ENCODE results near the gene LGALS7B. TPM values are rescaled to one million over a fixed set of nuclear protein-coding genes. Genes with fewer than 3 reads are reported as not detected.
A peak's percentile ranks its signal among the peaks of the same experiment; 100 is the strongest.

The LGALS7B gene
- total RNA-seq, 3 donors from 2014 or later (not counting 1 experiment from before 2014, with no cell fraction given) = not detected

GRCh38 chr19:38836159-38836982 is 47.4 kb downstream of the LGALS7B start:
- no peaks in the 10 kb centered on the region for H3K9me3 Mint-ChIP-seq
- no peak for TF ChIP-seq CTCF (IDR thresholded peaks at IDR 0.05)
- 92% methylated on average over 7 of the region's 8 CpGs for WGBS (ENCODE audit: insufficient coverage)
- intact Hi-C loops (cut with micrococcal nuclease) = no loop called here
- ATAC-seq = no peak
- H3K4me3 Mint-ChIP-seq = no peak overlapping the region
- no peaks in the 10 kb centered on the region for H3K27me3 Mint-ChIP-seq (ENCODE audit: low read depth in 2 of 2)
- DNase-seq = no peak
- Histone ChIP-seq H3K4me1 (ENCODE audit: control insufficient read depth, insufficient read depth, low read length) (peaks cover 11% of the 10 kb centered on the region), H3K36me3 (ENCODE audit: control insufficient read depth, insufficient read depth, low read length) (peaks cover 59% of the 10 kb centered on the region), H3K9me3 (ENCODE audit: control insufficient read depth, insufficient read depth, low read length) (no peaks in the 10 kb centered on the region), H3K27me3 (ENCODE audit: control insufficient read depth, insufficient read depth, low read length) (no peaks in the 10 kb centered on the region), H3K4me3 (ENCODE audit: low read length) (no peak overlapping the region), H3K27ac (ENCODE audit: low read length) (no peak overlapping the region)
- no peaks in the 10 kb centered on the region for H3K36me3 Mint-ChIP-seq
- H3K4me1 Mint-ChIP-seq = peaks cover 7 to 28% of the 10 kb centered on the region in 2 donors
- peak overlapping the region; percentile 29 to 64 for H3K27ac Mint-ChIP-seq

- H3K9me3 Mint-ChIP-seq = no peaks in the 10 kb centered on the region
- WGBS (ENCODE audit: insufficient coverage) = 93% methylated on average over 6 of the region's 6 CpGs
- Histone ChIP-seq H3K4me3 (ENCODE audit: low read length) (no peak overlapping the region), H3K27ac (ENCODE audit: low read length) (no peak overlapping the region), H3K9me3 (ENCODE audit: control insufficient read depth, insufficient read depth, low read length) (no peaks in the 10 kb centered on the region), H3K36me3 (ENCODE audit: control insufficient read depth, insufficient read depth, low read length) (peaks cover 67% of the 10 kb centered on the region), H3K4me1 (ENCODE audit: control insufficient read depth, insufficient read depth, low read length) (peaks cover 18% of the 10 kb centered on the region), H3K27me3 (ENCODE audit: control insufficient read depth, insufficient read depth, low read length) (no peaks in the 10 kb centered on the region)
- DNase-seq = peak in 1 of 2 donors; percentile 12
- peak overlapping the region; percentile 29 to 64 for H3K27ac Mint-ChIP-seq
- no peak for TF ChIP-seq CTCF (IDR thresholded peaks at IDR 0.05)
- H3K27me3 Mint-ChIP-seq (ENCODE audit: low read depth in 2 of 2) = no peaks in the 10 kb centered on the region
- H3K36me3 Mint-ChIP-seq = peaks cover 6% of the 10 kb centered on the region
- no peak for ATAC-seq
- H3K4me1 Mint-ChIP-seq = peaks cover 7 to 30% of the 10 kb centered on the region in 2 donors
- intact Hi-C loops (cut with micrococcal nuclease) = no loop called here
- H3K4me3 Mint-ChIP-seq = no peak overlapping the region
These were observed 48.1 kb downstream of the LGALS7B start for GRCh38 chr19:38836983-38837626.

- DNase-seq (no peak), ATAC-seq (no peak)
- peaks cover 19% of the 10 kb centered on the region for H3K4me1 ChIP-seq (ENCODE audit: control insufficient read depth, insufficient read depth, low read length)
- Mint-ChIP-seq H3K9me3 (no peaks in the 10 kb centered on the region), H3K4me1 (peaks cover 11 to 33% of the 10 kb centered on the region in 2 donors), H3K36me3 (peaks cover 12% of the 10 kb centered on the region), H3K27me3 (ENCODE audit: low read depth in 2 of 2) (no peaks in the 10 kb centered on the region), H3K27ac (peak overlapping the region in 1 of 2 donors; percentile 64), H3K4me3 (no peak overlapping the region)
- H3K4me3 ChIP-seq (ENCODE audit: low read length) = no peak overlapping the region
- H3K27ac ChIP-seq (ENCODE audit: low read length) = no peak overlapping the region
- H3K27me3 ChIP-seq (ENCODE audit: control insufficient read depth, insufficient read depth, low read length) = no peaks in the 10 kb centered on the region
- 96% methylated on average over 7 of the region's 7 CpGs for WGBS (ENCODE audit: insufficient coverage)
- H3K36me3 ChIP-seq (ENCODE audit: control insufficient read depth, insufficient read depth, low read length) = peaks cover 73% of the 10 kb centered on the region
- H3K9me3 ChIP-seq (ENCODE audit: control insufficient read depth, insufficient read depth, low read length) = no peaks in the 10 kb centered on the region
- TF ChIP-seq CTCF (IDR thresholded peaks at IDR 0.05) = no peak
- intact Hi-C loops (cut with micrococcal nuclease) = no loop called here
These were observed 48.7 kb downstream of the LGALS7B start for GRCh38 chr19:38837656-38838121.

Measured in natural killer cell (primary cell).